Endothelial cell of umbilical vein (primary cell): Measurements from ENCODE around the gene PLEKHD1. TPM values are rescaled to one million over a fixed set of nuclear protein-coding genes. Genes with fewer than 3 reads are reported as not detected.

Source experiments
- BruUV-seq: library from RNA; stranded (reverse); fragments of 400-500 nt; replicated peaks from 2 replicates; lab custom pipeline; 2021; lab: Mats Ljungman, UMichigan
- CTCF ChIA-PET: fragments of 300-600, 350-600 bp; sonication (Branson Sonifier 250); formaldehyde crosslinking; loops from one replicate; lab custom pipeline; 2021; ENCODE audit warnings: antibody characterized with exemption, inconsistent platforms; lab: Charles Lee
- POLR2A ChIA-PET: fragments of 300-600, 350-600 bp; sonication (Branson Sonifier 250); formaldehyde crosslinking; loops from one replicate; lab custom pipeline; 2021; ENCODE audit warnings: antibody characterized with exemption, inconsistent platforms; lab: Charles Lee
- DNase-seq: peaks from one replicate; pipeline ENCODE4 v3.0.0-alpha.2; 2011; ENCODE audit warnings: low read depth, low spot score
- FAIRE-seq: peaks from 2 replicates; lab custom pipeline; 2011; peaks lifted over from hg19 to GRCh38; lab: Jason Lieb, UNC
- H2AFZ ChIP-seq: 2 replicates; pipeline ENCODE4 v1.6.0; 2012; ENCODE audit warnings: low read depth, low read length, control low read depth, inconsistent platforms
- H3K27ac ChIP-seq: 2 replicates; pipeline ENCODE4 v1.5.1; 2011; ENCODE audit warnings: low read depth, mild to moderate bottlenecking, control low read depth, low read length, moderate library complexity; ENCODE audit not compliant: insufficient read depth
- H3K27me3 ChIP-seq, 2 experiments: 2 replicates each; pipeline versions ENCODE4 v1.6.0 to v1.6.1; 2011; ENCODE audit warnings: low read length in 2 of 2, mixed read lengths in 1 of 2; ENCODE audit not compliant: control insufficient read depth in 2 of 2, insufficient read depth in 2 of 2
- H3K36me3 ChIP-seq, 2 experiments: 2 replicates in 1 of 2; 3 replicates in 1 of 2; pipeline ENCODE4 v1.5.1; 2011; ENCODE audit warnings: low read length in 2 of 2, mild to moderate bottlenecking in 1 of 2, moderate library complexity in 1 of 2; ENCODE audit not compliant: control insufficient read depth in 2 of 2, insufficient read depth in 2 of 2; ENCODE audit errors: extremely low read depth in 1 of 2
- H3K4me1 ChIP-seq: 3 replicates; pipeline ENCODE4 v1.5.1; 2011; ENCODE audit warnings: mild to moderate bottlenecking, low read length; ENCODE audit not compliant: control insufficient read depth, insufficient read depth; ENCODE audit errors: extremely low read depth
- H3K4me2 ChIP-seq: 2 replicates; pipeline ENCODE4 v1.6.1; 2011; ENCODE audit warnings: low read length, control low read depth, mixed read lengths; ENCODE audit not compliant: insufficient read depth
- H3K4me3 ChIP-seq, 3 experiments: fragments of 200-600 bp in 1 of 3; sonication (generic), shearing (Covaris generic) in 1 of 3; replicated peaks in 1 of 3; 2 replicates each; pipeline ENCODE4 v1.5.1; 2011 to 2016; ENCODE audit warnings: control low read depth in 3 of 3, low read length in 3 of 3, mild to moderate bottlenecking in 2 of 3, inconsistent platforms in 1 of 3, low read depth in 1 of 3, moderate library complexity in 1 of 3; ENCODE audit not compliant: insufficient read depth in 1 of 3
- H3K79me2 ChIP-seq: 2 replicates; pipeline ENCODE4 v1.6.0; 2012; ENCODE audit warnings: low read length, inconsistent platforms; ENCODE audit not compliant: control insufficient read depth, insufficient read depth
- H3K9ac ChIP-seq: replicated peaks from 2 replicates; pipeline ENCODE3; 2011; ENCODE audit warnings: low read length, control low read depth; ENCODE audit not compliant: insufficient read depth; ENCODE audit errors: extremely low read depth
- H3K9me1 ChIP-seq: replicated peaks from 3 replicates; pipeline ENCODE4 v1.6.0; 2011; ENCODE audit warnings: mild to moderate bottlenecking, low read length; ENCODE audit not compliant: control insufficient read depth, insufficient read depth; ENCODE audit errors: extremely low read depth
- H3K9me3 ChIP-seq: replicated peaks from 2 replicates; pipeline ENCODE4 v1.5.1; 2012; ENCODE audit warnings: low read length, inconsistent platforms; ENCODE audit not compliant: control insufficient read depth, insufficient read depth
- H4K20me1 ChIP-seq: replicated peaks from 2 replicates; pipeline ENCODE3; 2011; ENCODE audit warnings: mild to moderate bottlenecking, low read length; ENCODE audit not compliant: control insufficient read depth, insufficient read depth; ENCODE audit errors: extremely low read depth
- CTCF ChIP-seq, 2 donors: IDR thresholded peaks; 1 replicate in 1 of 2; 2 replicates in 1 of 2; pipeline ENCODE4 v1.5.1; 2011; ENCODE audit warnings: low read length in 2 of 2, mild to moderate bottlenecking in 2 of 2, moderate library complexity in 2 of 2, control low read depth in 1 of 2, inconsistent platforms in 1 of 2, low read depth in 1 of 2; ENCODE audit not compliant: insufficient read depth in 1 of 2; ENCODE audit errors: extremely low read depth in 1 of 2
- EZH2 ChIP-seq: IDR thresholded peaks from 2 replicates; pipeline ENCODE4 v1.6.1; 2012; ENCODE audit warnings: borderline replicate concordance, low read depth, mild to moderate bottlenecking, moderate library complexity, low read length, inconsistent platforms; ENCODE audit not compliant: severe bottlenecking
- FOS ChIP-seq: IDR thresholded peaks from 2 replicates; pipeline ENCODE4 v1.6.1; 2011; ENCODE audit warnings: mild to moderate bottlenecking, low read length, moderate library complexity, borderline replicate concordance; ENCODE audit not compliant: insufficient read depth
- GATA2 ChIP-seq: IDR thresholded peaks from 2 replicates; pipeline ENCODE4 v1.7.0; 2011; ENCODE audit warnings: low read depth, mild to moderate bottlenecking, moderate library complexity, mixed read lengths, low read length; ENCODE audit not compliant: insufficient read length, insufficient read depth
- JUN ChIP-seq: IDR thresholded peaks from 2 replicates; pipeline ENCODE4 v1.6.1; 2011; ENCODE audit warnings: borderline replicate concordance, low read depth; ENCODE audit not compliant: insufficient read length, insufficient read depth
- MYC ChIP-seq: IDR thresholded peaks from one replicate; pipeline ENCODE4 v1.6.1; 2011; ENCODE audit warnings: mild to moderate bottlenecking, low read depth, low read length
- POLR2A ChIP-seq: IDR thresholded peaks from 2 replicates; pipeline ENCODE4 v1.6.1; 2012; ENCODE audit warnings: low read depth, mild to moderate bottlenecking, control low read depth, low read length
- POLR2AphosphoS5 ChIP-seq: IDR thresholded peaks from 2 replicates; pipeline ENCODE4 v1.6.1; 2012; ENCODE audit warnings: low read depth, mild to moderate bottlenecking, control low read depth, low read length, moderate library complexity; ENCODE audit not compliant: insufficient read depth
- dilution Hi-C: fragments of 300-500 bp; cut with MboI; formaldehyde crosslinking; loops from one replicate; pipeline ENCODE4 v1.15.0; 2019; ENCODE audit warnings: low sequenced_read_pairs; ENCODE audit not compliant: extremely low pct_ligation_motif_present
- intact Hi-C: fragments of 100-400 bp; cut with micrococcal nuclease; formaldehyde crosslinking; loops from one replicate; pipeline ENCODE4 v1.10.0; 2022
- polyA plus RNA-seq, 4 experiments: library from polyadenylated mRNA; depleted of rRNA in 3 of 4; stranded (reverse) in 3 of 4; unstranded in 1 of 4; fragments of >200 nt; gene quantifications; 2 replicates each; pipeline versions ENCODE4 v1.2.1 to v1.2.3, GENCODE V29; 2011 to 2012; ENCODE audit warnings: missing spikeins in 1 of 4
- total RNA-seq: library from RNA; stranded (reverse); gene quantifications from 2 replicates; pipeline ENCODE4 v1.2.3, GENCODE V29; 2021
- TF ChIP-seq, protein P1 (sequence below): IDR thresholded peaks from 2 replicates; pipeline ENCODE4 v1.6.1; 2011; ENCODE audit not compliant: insufficient read depth, insufficient read length

The PLEKHD1 gene
- total and polyA plus RNA-seq, 2 donors (not counting 3 experiments of a cell fraction or from before 2014, with no cell fraction given), result 0.01 TPM; not detected in 1

GRCh38 chr14:69531135-69531534 is 46.6 kb downstream of the PLEKHD1 start:
- no TSS peak for BruUV-seq
- Histone ChIP-seq H3K4me2 (no peak overlapping the region), H3K9me1 (no peaks in the 10 kb centered on the region), H3K4me1 (no peaks in the 10 kb centered on the region), H3K27me3 (peaks cover 18 to 24% of the 10 kb centered on the region in 2 experiments), H2AFZ (no peak overlapping the region), H3K4me3 (no peak overlapping the region), H3K36me3 (no peaks in the 10 kb centered on the region), H3K9ac (no peak overlapping the region), H3K79me2 (no peaks in the 10 kb centered on the region), H3K27ac (no peak overlapping the region), H3K9me3 (no peaks in the 10 kb centered on the region), H4K20me1 (no peaks in the 10 kb centered on the region)
- DNase-seq (no peak), FAIRE-seq (no peak)
- dilution Hi-C loops (no loop called here), intact Hi-C loops (no loop called here)
- POLR2A ChIA-PET, result no interaction called here
- TF ChIP-seq JUN (no peak), MYC (no peak), POLR2A (no peak), POLR2AphosphoS5 (no peak), GATA2 (no peak), FOS (no peak)
- CTCF ChIA-PET, result interaction anchor here (1.6 kb wide), 1 partner anchor 17 kb away, joined by 5 read pairs; no protein-coding TSS in a partner anchor

- CTCF ChIA-PET, result interaction anchor here (1.6 kb wide), 1 partner anchor 16 kb away, joined by 5 read pairs; no protein-coding TSS in a partner anchor
- dilution Hi-C loops, result no loop called here
Observed at GRCh38 chr14:69532561-69533340, 48.2 kb downstream of the PLEKHD1 start.

More at GRCh38 chr14:69532561-69533340, 48.2 kb downstream of the PLEKHD1 start:
- H3K4me1 ChIP-seq, result no peaks in the 10 kb centered on the region
- no peak overlapping the region for H3K4me3 ChIP-seq
- H3K4me2 ChIP-seq, result no peak overlapping the region
- H3K79me2 ChIP-seq, result no peaks in the 10 kb centered on the region
- no peaks in the 10 kb centered on the region for H4K20me1 ChIP-seq
- H3K9me1 ChIP-seq, result no peaks in the 10 kb centered on the region
- H3K27me3 ChIP-seq, result peaks cover 21 to 29% of the 10 kb centered on the region in 2 experiments
- POLR2A ChIA-PET, result no interaction called here
- no peaks in the 10 kb centered on the region for H3K36me3 ChIP-seq
- no peak for TF ChIP-seq EZH2
- no peak for TF ChIP-seq POLR2A
- no peak for TF ChIP-seq GATA2
- TF ChIP-seq JUN, result no peak
- TF ChIP-seq, protein P1, sequence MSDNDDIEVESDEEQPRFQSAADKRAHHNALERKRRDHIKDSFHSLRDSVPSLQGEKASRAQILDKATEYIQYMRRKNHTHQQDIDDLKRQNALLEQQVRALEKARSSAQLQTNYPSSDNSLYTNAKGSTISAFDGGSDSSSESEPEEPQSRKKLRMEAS, result no peak
- TF ChIP-seq MYC, result no peak
- no peak for TF ChIP-seq CTCF (IDR thresholded peaks at IDR 0.05; ENCODE audit: extremely low read depth in 1 of 2, insufficient read depth in 1 of 2, low read depth in 1 of 2, low read length in 2 of 2)
- no peak for TF ChIP-seq FOS
- no peak for TF ChIP-seq POLR2AphosphoS5
- BruUV-seq, result no TSS peak
- no peak overlapping the region for H3K9ac ChIP-seq
- H3K9me3 ChIP-seq, result no peaks in the 10 kb centered on the region
- FAIRE-seq, result no peak
- H2AFZ ChIP-seq, result no peak overlapping the region
- no peak for DNase-seq
- intact Hi-C loops, result no loop called here
- H3K27ac ChIP-seq, result no peak overlapping the region
